Endothelial cell (in vitro differentiated cells): Measurements from ENCODE around the gene TMEM176A. TPM values are rescaled to one million over a fixed set of nuclear protein-coding genes. Genes with fewer than 3 reads are reported as not detected.

ENCODE experiments used
- DNase-seq: peaks from one replicate; pipeline ENCODE4 v3.0.0; 2021; ENCODE audit warnings: low spot score
- H3K27ac Mint-ChIP-seq: one replicate; pipeline ENCODE4 v1.8.0; 2021; ENCODE audit warnings: mixed read lengths, inconsistent platforms; ENCODE audit not compliant: unreplicated experiment
- H3K27me3 Mint-ChIP-seq: one replicate; pipeline ENCODE4 v1.8.0; 2021; ENCODE audit warnings: mild to moderate bottlenecking, moderate library complexity, mixed read lengths, inconsistent platforms; ENCODE audit not compliant: unreplicated experiment
- H3K36me3 Mint-ChIP-seq: one replicate; pipeline ENCODE4 v1.8.0; 2021; ENCODE audit warnings: mild to moderate bottlenecking, low read depth, mixed read lengths, inconsistent platforms; ENCODE audit not compliant: unreplicated experiment
- H3K4me1 Mint-ChIP-seq: one replicate; pipeline ENCODE4 v1.8.0; 2021; ENCODE audit warnings: mild to moderate bottlenecking, mixed read lengths, inconsistent platforms; ENCODE audit not compliant: unreplicated experiment
- H3K4me3 Mint-ChIP-seq: one replicate; pipeline ENCODE4 v1.8.0; 2021; ENCODE audit warnings: mild to moderate bottlenecking, mixed read lengths, inconsistent platforms; ENCODE audit not compliant: unreplicated experiment
- H3K9me3 Mint-ChIP-seq: one replicate; pipeline ENCODE4 v1.8.0; 2021; ENCODE audit warnings: mixed read lengths, inconsistent platforms; ENCODE audit not compliant: unreplicated experiment
- CTCF ChIP-seq: fragments of 200-600 bp; sonication (generic); IDR thresholded peaks from one replicate; pipeline ENCODE4 v1.5.0; 2021; ENCODE audit warnings: antibody characterized with exemption; ENCODE audit not compliant: unreplicated experiment
- total RNA-seq: library from RNA; stranded (reverse); fragmentation: NEBNext Ultra II Directional; extraction: Animal tissue kit (Norgen Biotek cat#: 25700); gene quantifications from one replicate; pipeline ENCODE4 v1.2.1, GENCODE V29; 2021; ENCODE audit not compliant: unreplicated experiment

The TMEM176A gene
- total RNA-seq, 1 donor from 2014 or later: 1.3 TPM

- Mint-ChIP-seq H3K27ac (no peak overlapping the region), H3K4me3 (no peak overlapping the region), H3K27me3 (peaks cover 4% of the 10 kb centered on the region), H3K4me1 (peaks cover 5% of the 10 kb centered on the region), H3K36me3 (peaks cover 4% of the 10 kb centered on the region), H3K9me3 (no peaks in the 10 kb centered on the region)
- no peak for DNase-seq
- TF ChIP-seq CTCF: no peak
Observed at GRCh38 chr7:150823484-150824126, 23.0 kb downstream of the TMEM176A start.

GRCh38 chr7:150824379-150825177, 24.0 kb downstream of the TMEM176A start:
- Mint-ChIP-seq H3K4me1 (peaks cover 5% of the 10 kb centered on the region), H3K9me3 (no peaks in the 10 kb centered on the region), H3K36me3 (peaks cover 4% of the 10 kb centered on the region), H3K4me3 (no peak overlapping the region), H3K27ac (no peak overlapping the region), H3K27me3 (peaks cover 4% of the 10 kb centered on the region)
- TF ChIP-seq CTCF: no peak
- DNase-seq: no peak

GRCh38 chr7:150826061-150826849, 25.7 kb downstream of the TMEM176A start:
- Mint-ChIP-seq H3K36me3 (peaks cover 4% of the 10 kb centered on the region), H3K4me3 (no peak overlapping the region), H3K27ac (no peak overlapping the region), H3K4me1 (peaks cover 5% of the 10 kb centered on the region), H3K27me3 (peaks cover 4% of the 10 kb centered on the region), H3K9me3 (no peaks in the 10 kb centered on the region)
- no peak for TF ChIP-seq CTCF
- no peak for DNase-seq

GRCh38 chr7:150828384-150828783, 27.8 kb downstream of the TMEM176A start:
- H3K4me1 Mint-ChIP-seq: peaks cover 5% of the 10 kb centered on the region
- peaks cover 4% of the 10 kb centered on the region for H3K36me3 Mint-ChIP-seq
- no peaks in the 10 kb centered on the region for H3K9me3 Mint-ChIP-seq
- no peak for DNase-seq
- no peak overlapping the region for H3K4me3 Mint-ChIP-seq
- no peak overlapping the region for H3K27ac Mint-ChIP-seq
- TF ChIP-seq CTCF: no peak
- H3K27me3 Mint-ChIP-seq: peaks cover 4% of the 10 kb centered on the region
